Measurements from ENCODE around the gene PI4K2B.
"Not testable (repeated sequence)": the region's sequence is repeated elsewhere in the genome, so short reads cannot be mapped to it uniquely, and the experiment has no call there.

Gene PI4K2B

GRCh38 chr4:25308306-25308705, 74.5 kb downstream of the PI4K2B start:
- DNase-seq: peak; percentile 20

- peak; percentile 79 for DNase-seq
Observed at GRCh38 chr4:25308761-25309160, 74.9 kb downstream of the PI4K2B start.

DNA sequence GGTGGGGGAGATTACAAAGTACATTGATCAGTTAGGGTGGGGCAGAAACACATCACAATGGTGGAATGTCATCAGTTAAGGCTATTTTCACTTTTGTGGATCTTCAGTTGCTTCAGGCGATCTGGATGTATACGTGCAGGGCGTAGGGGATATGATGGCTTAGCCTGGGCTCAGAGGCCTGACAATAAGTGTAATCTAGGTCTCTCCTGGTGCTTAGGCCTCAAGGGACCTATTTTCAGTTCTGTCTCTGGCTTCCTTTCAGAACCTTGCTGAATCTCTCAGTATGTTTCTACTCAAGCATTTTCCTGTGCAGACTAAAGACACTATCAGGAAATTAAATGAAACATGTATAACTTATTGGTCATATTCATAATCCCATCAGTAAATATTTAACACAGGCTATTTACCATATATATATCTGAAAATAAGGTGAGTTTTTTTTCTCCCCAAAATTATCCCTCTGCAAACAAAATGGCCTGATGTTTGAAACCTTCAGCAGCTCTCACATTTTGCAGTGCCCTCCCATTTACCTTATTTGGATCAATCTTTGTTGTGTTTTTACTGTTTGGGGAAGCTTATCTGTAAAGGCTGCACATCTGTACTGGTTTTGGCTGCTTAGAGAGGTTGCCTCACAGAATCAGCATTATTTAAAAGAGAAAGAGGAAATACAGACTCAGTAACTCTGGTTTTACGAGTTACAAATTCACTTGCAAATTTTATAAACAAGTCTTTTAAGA, 76.4 kb downstream of the PI4K2B start:
- no peak for DNase-seq

DNA sequence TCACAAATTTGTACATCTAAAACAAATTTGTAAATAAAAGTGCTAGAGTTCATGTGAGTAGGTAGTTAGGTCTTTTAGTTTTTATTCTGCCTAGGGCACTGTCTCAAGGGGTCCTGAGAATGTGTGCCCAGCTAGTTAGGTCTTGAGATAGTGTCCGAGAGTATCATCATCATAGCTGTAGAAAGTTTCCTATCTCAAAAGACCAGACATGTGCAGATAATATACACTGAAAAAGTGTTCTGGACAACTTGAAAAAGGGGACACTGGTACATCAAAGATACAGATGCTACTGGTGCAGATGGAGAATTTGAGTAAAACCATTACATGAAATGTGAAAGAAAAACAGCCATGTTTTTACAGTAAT, 77.0 kb downstream of the PI4K2B start:
- no peak for DNase-seq

DNA sequence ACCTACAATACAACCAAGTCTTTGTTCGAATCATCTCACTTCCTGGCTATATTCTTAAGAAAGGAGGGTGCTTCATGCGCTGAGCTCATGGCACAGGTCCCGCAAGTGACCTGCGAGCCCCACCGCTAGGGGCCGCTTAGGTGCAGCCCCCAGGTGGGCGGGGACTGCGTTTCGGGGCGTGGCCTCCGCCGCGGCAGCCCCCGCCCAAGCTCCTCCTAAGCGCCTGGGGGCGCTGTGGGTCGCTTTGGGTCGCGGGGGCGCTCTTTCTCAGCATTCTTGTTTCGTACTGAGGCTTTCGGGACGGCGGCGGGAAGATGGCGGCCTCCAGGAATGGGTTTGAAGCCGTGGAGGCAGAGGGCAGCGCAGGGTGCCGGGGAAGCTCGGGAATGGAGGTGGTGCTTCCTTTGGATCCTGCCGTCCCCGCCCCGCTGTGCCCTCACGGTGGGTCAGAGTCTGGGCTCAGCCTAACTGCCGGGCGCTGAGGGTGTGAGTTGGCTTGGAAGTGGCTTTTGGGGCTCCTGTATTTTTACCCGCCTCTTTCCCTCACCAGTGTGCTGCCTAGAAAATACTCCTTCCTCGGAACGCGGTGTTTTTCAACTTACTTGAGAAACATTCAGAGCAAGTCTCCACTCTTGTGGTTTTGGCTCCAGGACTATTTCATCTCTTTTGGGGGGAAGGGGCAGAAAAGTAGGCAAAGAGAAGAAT, 78.8 kb downstream of the PI4K2B start, which contains the start of gene ZCCHC4:
Gene ZCCHC4, plus strand, starts transcription at position 279 of the 705 bp plus-strand sequence. Its CDS starts 36 bp downstream, at position 315.
- peak; percentile 75 for DNase-seq

DNA sequence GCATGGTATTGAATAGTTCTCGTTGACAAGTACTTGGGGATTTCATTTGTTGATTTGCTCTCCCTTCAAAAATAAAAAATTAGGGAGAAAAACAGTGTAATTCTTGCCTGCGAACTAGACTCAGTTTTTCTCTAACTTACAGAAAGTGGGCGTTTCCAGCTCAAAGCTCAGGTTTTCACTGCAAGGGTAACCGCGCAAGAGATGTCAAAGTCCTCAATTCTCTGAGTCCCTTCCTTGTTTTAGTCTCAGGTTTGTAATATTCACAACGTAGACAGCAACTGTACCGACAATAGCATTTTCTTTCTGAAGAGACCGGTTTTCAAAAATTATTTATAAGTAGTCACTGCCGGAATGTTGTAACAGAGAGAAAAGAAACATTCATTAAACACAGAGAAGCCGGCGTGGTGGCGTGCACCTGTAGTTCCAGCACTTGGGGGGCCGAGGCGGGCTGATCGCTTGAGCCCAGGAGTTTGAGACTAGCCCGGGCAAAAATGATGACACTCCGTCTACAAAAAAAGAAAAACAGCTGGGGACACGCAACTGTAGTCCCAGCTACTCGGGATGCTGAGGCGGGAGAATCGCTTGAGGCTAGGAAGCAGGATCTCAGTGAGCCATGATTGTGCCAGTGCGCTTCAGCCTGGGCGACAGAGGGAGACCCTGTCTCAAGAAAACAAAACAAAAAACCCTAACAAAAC, 79.5 kb downstream of the PI4K2B start:
- no peak for DNase-seq

- peak; percentile 67 for DNase-seq
Observed at GRCh38 chr4:25320336-25320735, 86.5 kb downstream of the PI4K2B start.

GRCh38 chr4:25320773-25321172, 86.9 kb downstream of the PI4K2B start:
- peak; percentile 87 for DNase-seq

DNA sequence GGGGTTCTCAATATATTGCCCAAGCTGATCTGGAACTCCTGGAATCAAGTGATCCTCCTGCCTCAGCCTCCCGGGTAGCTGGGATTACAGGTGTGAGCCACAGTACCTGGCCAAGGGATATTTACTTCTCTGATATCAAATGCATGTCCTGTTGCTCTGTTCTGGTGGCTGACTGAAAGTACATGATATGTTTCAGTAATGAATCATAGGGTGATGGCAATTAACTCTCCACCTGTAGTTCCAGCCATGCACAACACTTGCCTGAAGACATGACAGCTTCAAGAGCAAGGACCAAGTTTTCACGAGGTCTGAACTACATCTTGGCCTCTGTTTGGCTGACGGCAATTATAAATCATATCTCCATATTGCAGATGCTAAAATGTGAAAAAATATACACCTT, 87.9 kb downstream of the PI4K2B start:
- DNase-seq: no peak

DNA sequence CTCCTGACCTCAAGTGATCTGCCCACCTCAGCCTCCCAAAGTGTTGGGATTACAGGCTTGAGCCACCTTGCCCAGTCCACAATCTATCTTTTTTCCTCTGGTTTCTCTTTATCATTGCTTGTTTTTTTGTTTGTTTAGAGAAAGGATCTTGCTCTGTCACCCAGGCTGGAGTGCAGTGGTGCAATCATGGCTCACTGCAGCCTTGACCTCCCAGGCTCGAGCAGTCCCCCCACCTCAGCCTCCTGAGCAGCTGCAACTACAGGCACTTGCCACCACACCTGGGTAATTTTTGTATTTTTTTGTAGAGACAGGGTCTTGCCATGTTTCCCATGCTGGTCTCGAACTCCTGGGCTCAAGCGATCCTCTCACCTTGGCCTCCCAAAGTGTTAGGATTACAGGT, 94.6 kb downstream of the PI4K2B start:
- not testable (repeated sequence) for DNase-seq

Data from HCEC 1CT (cell line).